GM18505 (cell line): ENCODE data around the gene KIF13A.
"Not testable (repeated sequence)": the region's sequence is repeated elsewhere in the genome, so short reads cannot be mapped to it uniquely, and the experiment has no call there.

Experiments
- ATAC-seq: cut with Tn5 transposase; IDR thresholded peaks from one replicate; pipeline ENCODE4 v1.9.1; 2021; ENCODE audit not compliant: unreplicated experiment
- POLR2A ChIP-seq: IDR thresholded peaks from 4 replicates; pipeline ENCODE4 v1.6.1; 2011; ENCODE audit warnings: borderline replicate concordance; ENCODE audit not compliant: insufficient read depth, insufficient read length; ENCODE audit errors: extremely low read depth

KIF13A gene

DNA sequence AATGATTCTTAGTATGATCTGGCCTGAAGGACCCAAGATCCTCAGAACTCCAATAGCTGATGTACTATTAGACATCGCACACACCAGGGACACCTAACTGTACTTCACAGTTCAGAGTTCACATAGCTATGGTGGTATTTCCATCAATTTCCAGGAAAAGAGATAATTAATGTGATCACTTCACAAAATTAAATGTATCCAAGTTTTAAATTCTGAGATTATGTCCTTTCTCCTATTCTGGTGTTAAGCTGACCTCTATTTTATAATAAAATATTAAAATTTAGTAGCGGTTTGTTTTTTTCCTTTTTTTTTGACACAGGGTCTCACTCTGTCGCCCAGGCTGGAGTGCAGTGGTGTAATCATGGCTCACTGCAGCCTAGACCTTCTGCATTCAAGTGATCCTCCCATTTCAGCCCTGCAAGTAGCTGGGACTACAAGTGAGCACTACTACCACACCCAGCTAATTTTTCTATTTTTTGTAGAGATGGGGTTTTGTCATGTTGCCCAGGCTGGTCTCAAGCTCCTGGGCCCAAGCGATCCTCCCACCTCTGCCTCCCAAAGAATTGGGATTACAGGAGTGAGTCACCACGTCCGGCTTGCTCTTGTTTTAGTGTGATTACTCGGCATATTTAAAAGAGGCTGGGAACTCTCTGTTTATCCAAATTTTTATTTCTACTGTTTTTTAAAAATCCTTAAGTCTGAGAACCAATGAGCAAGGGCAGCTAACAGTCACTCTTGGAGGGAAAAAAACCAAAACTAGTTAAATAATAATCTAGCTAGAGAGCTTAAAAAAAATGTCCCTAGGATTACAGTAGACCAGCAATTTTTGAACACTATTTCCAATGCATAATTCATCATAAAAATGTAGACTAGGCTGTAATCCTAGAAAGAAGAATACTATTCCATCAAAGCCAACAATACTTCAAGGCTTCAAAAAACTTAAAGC is 16.0 kb downstream of the KIF13A start:
- ATAC-seq: no peak
- no peak for TF ChIP-seq POLR2A

DNA sequence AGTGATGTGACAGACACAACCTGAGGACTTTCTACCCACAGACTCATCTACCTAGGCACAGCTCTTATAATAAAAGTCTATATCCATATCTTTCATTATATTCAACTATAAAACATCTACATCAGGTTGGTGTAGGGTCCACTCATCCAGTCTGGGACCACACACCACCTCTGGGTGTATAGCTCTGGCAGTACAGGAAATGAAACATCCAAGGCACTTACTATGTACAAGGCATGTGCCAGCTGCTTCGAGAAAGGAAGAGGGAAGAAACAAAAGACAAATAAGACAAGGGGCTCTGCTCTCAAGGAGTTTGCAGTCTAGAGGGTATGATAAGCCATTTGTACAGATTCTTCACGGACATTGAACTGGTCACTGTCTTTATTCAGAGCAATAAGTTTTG is 18.6 kb downstream of the KIF13A start:
- ATAC-seq: no peak
- TF ChIP-seq POLR2A: no peak

GRCh38 chr6:17967668-17968518 is 19.5 kb downstream of the KIF13A start:
- no peak for TF ChIP-seq POLR2A
- ATAC-seq: no peak

GRCh38 chr6:17966451-17966850 is 21.0 kb downstream of the KIF13A start:
- ATAC-seq: no peak
- TF ChIP-seq POLR2A: no peak

- ATAC-seq: no peak
- no peak for TF ChIP-seq POLR2A
Measured at GRCh38 chr6:17965397-17965796, 22.0 kb downstream of the KIF13A start.

GRCh38 chr6:17964633-17965032 is 22.8 kb downstream of the KIF13A start:
- ATAC-seq: no peak

GRCh38 chr6:17962436-17963031 is 24.9 kb downstream of the KIF13A start:
- no peak for ATAC-seq
- TF ChIP-seq POLR2A: no peak

More at GRCh38 chr6:17964633-17965032, 22.8 kb downstream of the KIF13A start:
- no peak for TF ChIP-seq POLR2A

- no peak for TF ChIP-seq POLR2A
- no peak for ATAC-seq
Measured at GRCh38 chr6:17959302-17959701, 28.1 kb downstream of the KIF13A start.

DNA sequence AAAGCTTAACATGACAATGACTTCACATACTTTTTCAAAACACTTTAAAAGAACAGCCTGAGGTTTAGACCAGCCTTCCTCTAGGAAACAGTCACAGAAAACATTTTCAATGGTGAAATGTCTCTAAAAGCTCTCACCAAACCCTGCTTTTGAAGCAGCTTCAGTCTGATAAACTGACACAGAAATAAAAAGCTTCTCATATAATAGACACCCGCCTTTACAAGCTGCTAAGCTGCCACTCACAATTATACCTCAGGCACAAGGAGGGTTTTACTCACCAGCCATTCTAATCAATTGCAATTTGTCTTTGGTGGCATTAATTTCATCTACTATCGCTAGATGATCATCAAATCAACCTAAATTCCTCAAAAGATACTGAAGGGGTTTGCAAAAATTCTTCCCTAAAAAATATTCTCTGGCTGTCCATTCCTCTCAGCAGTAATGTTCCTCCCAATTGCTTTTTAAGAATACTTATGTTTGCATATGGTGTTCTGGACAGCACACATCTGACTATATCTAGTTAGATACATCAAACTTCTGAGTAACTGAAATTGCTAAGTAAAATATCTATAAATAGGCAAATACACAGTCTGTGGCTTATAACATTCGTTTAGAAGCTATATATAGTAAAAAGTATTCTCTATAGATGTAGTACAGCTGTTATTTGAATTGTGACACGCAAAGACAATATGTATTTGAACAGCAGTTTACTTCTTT is 29.4 kb downstream of the KIF13A start:
- ATAC-seq: no peak

GRCh38 chr6:17957498-17957897 is 29.9 kb downstream of the KIF13A start:
- ATAC-seq: no peak

More for the DNA sequence above, 29.4 kb downstream of the KIF13A start:
- TF ChIP-seq POLR2A: no peak

GRCh38 chr6:17957086-17957485 is 30.3 kb downstream of the KIF13A start:
- no peak for ATAC-seq
- no peak for TF ChIP-seq POLR2A

More at GRCh38 chr6:17957498-17957897, 29.9 kb downstream of the KIF13A start:
- no peak for TF ChIP-seq POLR2A

GRCh38 chr6:17950095-17950494 is 37.3 kb downstream of the KIF13A start:
- no peak for ATAC-seq
- no peak for TF ChIP-seq POLR2A

- no peak for TF ChIP-seq POLR2A
- ATAC-seq: no peak
Measured at GRCh38 chr6:17949168-17949567, 38.3 kb downstream of the KIF13A start.

- ATAC-seq: no peak
- no peak for TF ChIP-seq POLR2A
Measured at GRCh38 chr6:17948725-17949124, 38.7 kb downstream of the KIF13A start.

GRCh38 chr6:17947574-17947973 is 39.9 kb downstream of the KIF13A start:
- ATAC-seq: not testable (repeated sequence)
